MCF 10A (cell line): ENCODE measurements around the gene B4GALT5. TPM values are rescaled to one million over a fixed set of nuclear protein-coding genes. Genes with fewer than 3 reads are reported as not detected.

ENCODE experiments used
- BruUV-seq: library from RNA; stranded (reverse); fragments of 400-500 nt; replicated peaks from 2 replicates; lab custom pipeline; 2021; lab: Mats Ljungman, UMichigan
- CTCF ChIA-PET: fragments of 300-600 bp; sonication (Branson Sonifier 250); formaldehyde crosslinking; extraction: SDS; loops from one replicate; lab custom pipeline; 2021; ENCODE audit warnings: antibody characterized with exemption, inconsistent platforms; lab: Yijun Ruan, JAX
- POLR2A ChIA-PET: fragments of 300-600, 350-650 bp; sonication (Branson Sonifier 250); formaldehyde crosslinking; extraction: SDS; loops from one replicate; lab custom pipeline; 2020; ENCODE audit warnings: antibody characterized with exemption, inconsistent platforms; lab: Yijun Ruan, JAX
- DNase-seq: peaks from one replicate; pipeline ENCODE4 v3.0.0-alpha.2; 2018; ENCODE audit not compliant: unreplicated experiment
- H3K27ac Mint-ChIP-seq: one replicate; pipeline ENCODE4 v1.8.0; 2022; ENCODE audit warnings: mild to moderate bottlenecking, low read depth, mixed read lengths; ENCODE audit not compliant: unreplicated experiment
- H3K27me3 Mint-ChIP-seq: one replicate; pipeline ENCODE4 v1.8.0; 2022; ENCODE audit warnings: mixed read lengths; ENCODE audit not compliant: insufficient read depth, unreplicated experiment
- H3K36me3 Mint-ChIP-seq: one replicate; pipeline ENCODE4 v1.8.0; 2022; ENCODE audit warnings: mild to moderate bottlenecking, moderate library complexity, mixed read lengths; ENCODE audit not compliant: insufficient read depth, unreplicated experiment
- H3K4me1 Mint-ChIP-seq: one replicate; pipeline ENCODE4 v1.8.0; 2022; ENCODE audit warnings: mixed read lengths; ENCODE audit not compliant: insufficient read depth, unreplicated experiment
- H3K4me3 Mint-ChIP-seq: one replicate; pipeline ENCODE4 v1.8.0; 2022; ENCODE audit warnings: mild to moderate bottlenecking, moderate library complexity, mixed read lengths; ENCODE audit not compliant: unreplicated experiment
- H3K9me3 Mint-ChIP-seq: one replicate; pipeline ENCODE4 v1.8.0; 2022; ENCODE audit warnings: mixed read lengths; ENCODE audit not compliant: unreplicated experiment
- CTCF ChIP-seq: fragments of 200-600 bp; IDR thresholded peaks from one replicate; pipeline ENCODE4 v1.8.0; 2022; ENCODE audit warnings: antibody characterized with exemption, mild to moderate bottlenecking; ENCODE audit not compliant: unreplicated experiment
- intact Hi-C: fragments of 100-400 bp; cut with micrococcal nuclease; formaldehyde crosslinking; loops from 2 replicates; pipeline ENCODE4 v1.14.1; 2022
- total RNA-seq: library from RNA; stranded (reverse); gene quantifications from 2 replicates; pipeline ENCODE4 v1.2.3, GENCODE V29; 2022

B4GALT5 gene
- total RNA-seq, 1 experiment from 2014 or later: 17.1 TPM

- ChIA-PET POLR2A (interaction anchor here (0.8 kb wide), 1 partner anchor 15 kb away, joined by 4 read pairs; no protein-coding TSS in a partner anchor), CTCF (interaction anchor here (0.8 to 2.4 kb wide), 4 partner anchors 25 to 51 kb away, joined by 3 to 9 read pairs (median 6); no protein-coding TSS in a partner anchor)
- TF ChIP-seq CTCF: no peak
- Mint-ChIP-seq H3K27ac (no peak overlapping the region), H3K36me3 (no peaks in the 10 kb centered on the region), H3K27me3 (no peaks in the 10 kb centered on the region), H3K4me1 (peaks cover 18% of the 10 kb centered on the region), H3K9me3 (no peaks in the 10 kb centered on the region), H3K4me3 (no peak overlapping the region)
- no TSS peak for BruUV-seq
- intact Hi-C loops: no loop called here
- DNase-seq: peak; percentile 39
These were observed 129.8 kb downstream of the B4GALT5 start for GRCh38 chr20:49583669-49584417.

- intact Hi-C loops: no loop called here
- TF ChIP-seq CTCF: no peak
- no peaks in the 10 kb centered on the region for H3K36me3 Mint-ChIP-seq
- no peaks in the 10 kb centered on the region for H3K9me3 Mint-ChIP-seq
- no peaks in the 10 kb centered on the region for H3K27me3 Mint-ChIP-seq
- no peak for DNase-seq
- ChIA-PET POLR2A (no interaction called here), CTCF (interaction anchor here (0.7 to 1.7 kb wide), 4 partner anchors 39 to 106 kb away, joined by 3 to 9 read pairs (median 4); no protein-coding TSS in a partner anchor)
- no peak overlapping the region for H3K4me3 Mint-ChIP-seq
- peaks cover 18% of the 10 kb centered on the region for H3K4me1 Mint-ChIP-seq
- BruUV-seq: no TSS peak
- no peak overlapping the region for H3K27ac Mint-ChIP-seq
These were observed 130.4 kb downstream of the B4GALT5 start for GRCh38 chr20:49583343-49583668.

Other genes starting within 250 kb of the B4GALT5 start
- gene KCNB1, start 231.2 kb downstream of the B4GALT5 start, total RNA-seq: 2.8 and 3.0 TPM in 2 replicates
- gene PTGIS, start 145.7 kb downstream of the B4GALT5 start, total RNA-seq: not detected in 2 replicates
- 14.6 and 16.5 TPM in 2 replicates for gene SLC9A8, start 99.0 kb upstream of the B4GALT5 start, total RNA-seq
- 5.5 and 8.6 TPM in 2 replicates for gene SPATA2, start 201.7 kb upstream of the B4GALT5 start, total RNA-seq
- gene RNF114, start 222.5 kb upstream of the B4GALT5 start, total RNA-seq: 40.0 and 48.6 TPM in 2 replicates